Sigmoid colon (tissue), 4 donors: ENCODE results near the gene DLX3.

Experiments
- POLR2A ChIP-seq, 2 donors: fragments of 450-650 bp; IDR thresholded peaks; one replicate each; pipeline ENCODE4 v1.6.1; 2016; ENCODE audit warnings: antibody characterized with exemption in 2 of 2, mild to moderate bottlenecking in 2 of 2, moderate library complexity in 2 of 2
- POLR2AphosphoS5 ChIP-seq, 4 donors: sonication (generic); formaldehyde crosslinking; IDR thresholded peaks; one replicate each; pipeline ENCODE4 v1.6.1; 2017; ENCODE audit warnings: antibody characterized with exemption in 4 of 4
- TF ChIP-seq, protein P1 (sequence below), 4 experiments: fragments of 450-650 bp in 3 of 4; fragments of 200-600 bp in 1 of 4; IDR thresholded peaks; one replicate each; pipeline ENCODE4 v1.5.1; 2016 to 2019; ENCODE audit warnings: antibody characterized with exemption in 4 of 4, mild to moderate bottlenecking in 3 of 4, moderate library complexity in 2 of 4

- TF ChIP-seq POLR2AphosphoS5 (IDR thresholded peaks at IDR 0.05) (peak in 1 of 4 donors; percentile 11), POLR2A (IDR thresholded peaks at IDR 0.05) (no peak)
- TF ChIP-seq, protein P1, sequence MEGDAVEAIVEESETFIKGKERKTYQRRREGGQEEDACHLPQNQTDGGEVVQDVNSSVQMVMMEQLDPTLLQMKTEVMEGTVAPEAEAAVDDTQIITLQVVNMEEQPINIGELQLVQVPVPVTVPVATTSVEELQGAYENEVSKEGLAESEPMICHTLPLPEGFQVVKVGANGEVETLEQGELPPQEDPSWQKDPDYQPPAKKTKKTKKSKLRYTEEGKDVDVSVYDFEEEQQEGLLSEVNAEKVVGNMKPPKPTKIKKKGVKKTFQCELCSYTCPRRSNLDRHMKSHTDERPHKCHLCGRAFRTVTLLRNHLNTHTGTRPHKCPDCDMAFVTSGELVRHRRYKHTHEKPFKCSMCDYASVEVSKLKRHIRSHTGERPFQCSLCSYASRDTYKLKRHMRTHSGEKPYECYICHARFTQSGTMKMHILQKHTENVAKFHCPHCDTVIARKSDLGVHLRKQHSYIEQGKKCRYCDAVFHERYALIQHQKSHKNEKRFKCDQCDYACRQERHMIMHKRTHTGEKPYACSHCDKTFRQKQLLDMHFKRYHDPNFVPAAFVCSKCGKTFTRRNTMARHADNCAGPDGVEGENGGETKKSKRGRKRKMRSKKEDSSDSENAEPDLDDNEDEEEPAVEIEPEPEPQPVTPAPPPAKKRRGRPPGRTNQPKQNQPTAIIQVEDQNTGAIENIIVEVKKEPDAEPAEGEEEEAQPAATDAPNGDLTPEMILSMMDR (IDR thresholded peaks at IDR 0.05) = peak; percentile 91 to 98 (median 94)
Measured at GRCh38 chr17:49996495-49997300, 1.7 kb upstream of the DLX3 start.
